HEK293 (cell line): ENCODE data around the gene CCL19.

Experiments used
- BCL11A ChIP-seq: fragments of 450-650 bp; formaldehyde crosslinking; IDR thresholded peaks from 2 replicates; pipeline ENCODE4 v1.5.1; 2016; ENCODE audit warnings: low read depth, missing biosample characterization, missing genetic modification characterization
- EGR2 ChIP-seq: fragments of 450-650 bp; formaldehyde crosslinking; IDR thresholded peaks from 2 replicates; pipeline ENCODE4 v1.5.1; 2016; ENCODE audit warnings: low read depth, missing biosample characterization, missing genetic modification characterization
- GLIS1 ChIP-seq: fragments of 450-650 bp; formaldehyde crosslinking; IDR thresholded peaks from 2 replicates; pipeline ENCODE4 v1.5.1; 2016; ENCODE audit warnings: missing biosample characterization, missing genetic modification characterization
- KLF16 ChIP-seq: fragments of 450-650 bp; formaldehyde crosslinking; IDR thresholded peaks from 2 replicates; pipeline ENCODE4 v1.5.1; 2017; ENCODE audit warnings: missing biosample characterization, missing genetic modification characterization
- KLF9 ChIP-seq: fragments of 450-650 bp; formaldehyde crosslinking; IDR thresholded peaks from 2 replicates; pipeline ENCODE4 v1.5.1; 2016; ENCODE audit warnings: missing biosample characterization, missing genetic modification characterization, low read depth
- MEIS1 ChIP-seq: sonication (generic); formaldehyde crosslinking; IDR thresholded peaks from 2 replicates; pipeline ENCODE4 v1.8.1; 2022; ENCODE audit warnings: missing genetic modification reagents, mild to moderate bottlenecking, borderline replicate concordance
- MZF1 ChIP-seq: fragments of 450-650 bp; formaldehyde crosslinking; IDR thresholded peaks from 2 replicates; pipeline ENCODE4 v1.5.1; 2017; ENCODE audit warnings: missing biosample characterization, missing genetic modification characterization, borderline replicate concordance
- WT1 ChIP-seq: fragments of 450-650 bp; formaldehyde crosslinking; IDR thresholded peaks from 2 replicates; pipeline ENCODE4 v1.5.1; 2016; ENCODE audit warnings: missing biosample characterization, missing genetic modification characterization
- YY1 ChIP-seq: fragments of 450-650 bp; formaldehyde crosslinking; IDR thresholded peaks from 2 replicates; pipeline ENCODE4 v1.5.1; 2018; ENCODE audit warnings: missing biosample characterization, missing genetic modification characterization
- ZBTB26 ChIP-seq: fragments of 450-650 bp; formaldehyde crosslinking; optimal IDR thresholded peaks from 2 replicates; pipeline ENCODE3; 2016; ENCODE audit warnings: missing biosample characterization, mild to moderate bottlenecking, missing genetic modification characterization
- ZNF146 ChIP-seq: fragments of 450-650 bp; formaldehyde crosslinking; IDR thresholded peaks from 2 replicates; pipeline ENCODE4 v1.5.1; 2016; ENCODE audit warnings: missing biosample characterization, missing genetic modification characterization
- ZNF19 ChIP-seq: fragments of 450-650 bp; formaldehyde crosslinking; IDR thresholded peaks from 2 replicates; pipeline ENCODE4; 2016; ENCODE audit warnings: missing biosample characterization, missing genetic modification characterization, low read depth
- ZNF248 ChIP-seq: fragments of 450-650 bp; formaldehyde crosslinking; IDR thresholded peaks from 2 replicates; pipeline ENCODE4 v1.5.1; 2017; ENCODE audit warnings: missing biosample characterization, missing genetic modification characterization
- ZNF302 ChIP-seq: fragments of 450-650 bp; formaldehyde crosslinking; IDR thresholded peaks from 2 replicates; pipeline ENCODE4 v1.5.1; 2016; ENCODE audit warnings: missing biosample characterization, missing genetic modification characterization, low read depth
- ZNF416 ChIP-seq: fragments of 450-650 bp; formaldehyde crosslinking; IDR thresholded peaks from 2 replicates; pipeline ENCODE4 v1.5.1; 2016; ENCODE audit warnings: missing biosample characterization, missing genetic modification characterization
- ZNF426 ChIP-seq: fragments of 450-650 bp; formaldehyde crosslinking; IDR thresholded peaks from 2 replicates; pipeline ENCODE4 v1.5.1; 2017; ENCODE audit warnings: missing biosample characterization, missing genetic modification characterization, mild to moderate bottlenecking, inconsistent platforms, moderate library complexity
- ZNF600 ChIP-seq: fragments of 450-650 bp; formaldehyde crosslinking; IDR thresholded peaks from 2 replicates; pipeline ENCODE4 v1.5.1; 2016; ENCODE audit warnings: missing biosample characterization, missing genetic modification characterization
- ZNF843 ChIP-seq: fragments of 450-650 bp; formaldehyde crosslinking; IDR thresholded peaks from 2 replicates; pipeline ENCODE4 v1.5.1; 2016; ENCODE audit warnings: missing biosample characterization, missing genetic modification characterization
- ZSCAN30 ChIP-seq: fragments of 450-650 bp; IDR thresholded peaks from 2 replicates; pipeline ENCODE4 v1.5.1; 2018; ENCODE audit warnings: missing biosample characterization, mild to moderate bottlenecking, missing genetic modification characterization, moderate library complexity
- ZXDB ChIP-seq: fragments of 450-650 bp; formaldehyde crosslinking; IDR thresholded peaks from 2 replicates; pipeline ENCODE4 v1.5.1; 2016; ENCODE audit warnings: missing biosample characterization, missing genetic modification characterization
- TF ChIP-seq, protein P1 (sequence below): fragments of 450-650 bp; formaldehyde crosslinking; IDR thresholded peaks from 2 replicates; pipeline ENCODE4 v1.5.1; 2016; ENCODE audit warnings: missing biosample characterization, missing genetic modification characterization
- TF ChIP-seq, protein P2 (sequence below): fragments of 450-650 bp; formaldehyde crosslinking; IDR thresholded peaks from 2 replicates; pipeline ENCODE4 v1.5.1; 2017; ENCODE audit warnings: missing biosample characterization, mild to moderate bottlenecking, missing genetic modification characterization, moderate library complexity
- TF ChIP-seq, protein P3 (sequence below): fragments of 450-650 bp; formaldehyde crosslinking; IDR thresholded peaks from 2 replicates; pipeline ENCODE4 v1.5.1; 2016; ENCODE audit warnings: missing biosample characterization, missing genetic modification characterization
- TF ChIP-seq, protein P4 (sequence below): fragments of 450-650 bp; formaldehyde crosslinking; IDR thresholded peaks from 2 replicates; pipeline ENCODE4 v1.5.1; 2016; ENCODE audit warnings: missing biosample characterization, missing genetic modification characterization
- TF ChIP-seq, protein P5 (sequence below): fragments of 450-650 bp; IDR thresholded peaks from 2 replicates; pipeline ENCODE4 v1.5.1; 2018; ENCODE audit warnings: missing biosample characterization, mild to moderate bottlenecking, missing genetic modification characterization
- TF ChIP-seq, protein P6 (sequence below): fragments of 450-650 bp; formaldehyde crosslinking; IDR thresholded peaks from 2 replicates; pipeline ENCODE4 v1.5.1; 2017; ENCODE audit warnings: missing biosample characterization, missing genetic modification characterization

Gene CCL19

DNA sequence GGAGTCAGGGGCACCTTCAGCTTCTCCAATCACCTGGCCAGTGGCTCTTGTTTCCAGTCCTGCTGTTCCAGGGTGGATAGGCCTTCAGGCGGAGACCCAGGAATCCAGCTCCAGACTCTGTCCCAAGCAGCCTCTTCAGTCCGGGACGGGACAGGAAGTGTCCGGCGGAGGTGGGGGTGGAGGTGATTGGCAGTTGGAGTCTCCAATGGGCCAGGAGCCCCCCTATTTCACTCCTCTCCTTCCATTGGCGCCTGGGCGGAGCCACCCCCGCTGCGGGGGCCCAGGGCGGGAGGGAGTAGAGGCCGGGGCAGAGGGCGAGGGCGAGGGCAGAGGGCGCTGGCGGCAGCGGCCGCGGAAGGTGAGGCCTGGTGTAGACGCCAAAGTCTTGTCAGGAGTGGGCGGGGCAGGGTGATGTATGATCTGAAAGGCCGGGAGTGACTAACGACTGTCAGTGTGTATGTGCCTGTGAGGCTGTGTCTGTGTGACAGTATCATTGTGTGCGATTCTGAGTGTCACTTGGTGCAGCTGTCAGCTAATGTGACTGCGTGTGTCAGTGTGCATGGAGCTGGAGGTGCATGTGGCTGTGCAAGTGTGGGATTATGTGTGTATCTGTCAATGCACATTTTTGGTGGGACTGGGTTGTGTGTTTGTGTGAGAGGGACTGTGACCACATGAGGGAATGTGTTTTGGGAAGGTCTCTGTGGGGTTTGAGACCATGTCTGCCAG is 39.0 kb downstream of the CCL19 start, which contains the start of gene IL11RA (continued):
- TF ChIP-seq, protein P1, sequence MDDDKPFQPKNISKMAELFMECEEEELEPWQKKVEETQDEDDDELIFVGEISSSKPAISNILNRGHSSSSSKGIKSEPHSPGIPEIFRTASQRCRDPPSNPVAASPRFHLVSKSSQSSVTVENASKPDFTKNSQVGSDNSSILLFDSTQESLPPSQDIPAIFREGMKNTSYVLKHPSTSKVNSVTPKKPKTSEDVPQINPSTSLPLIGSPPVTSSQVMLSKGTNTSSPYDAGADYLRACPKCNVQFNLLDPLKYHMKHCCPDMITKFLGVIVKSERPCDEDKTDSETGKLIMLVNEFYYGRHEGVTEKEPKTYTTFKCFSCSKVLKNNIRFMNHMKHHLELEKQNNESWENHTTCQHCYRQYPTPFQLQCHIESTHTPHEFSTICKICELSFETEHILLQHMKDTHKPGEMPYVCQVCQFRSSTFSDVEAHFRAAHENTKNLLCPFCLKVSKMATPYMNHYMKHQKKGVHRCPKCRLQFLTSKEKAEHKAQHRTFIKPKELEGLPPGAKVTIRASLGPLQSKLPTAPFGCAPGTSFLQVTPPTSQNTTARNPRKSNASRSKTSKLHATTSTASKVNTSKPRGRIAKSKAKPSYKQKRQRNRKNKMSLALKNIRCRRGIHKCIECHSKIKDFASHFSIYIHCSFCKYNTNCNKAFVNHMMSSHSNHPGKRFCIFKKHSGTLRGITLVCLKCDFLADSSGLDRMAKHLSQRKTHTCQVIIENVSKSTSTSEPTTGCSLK (tag by site-specific recombination), result no peak
- TF ChIP-seq ZNF302 (tag by site-specific recombination) (no peak), BCL11A (tag by site-specific recombination) (peak; percentile 85), KLF16 (peak; percentile 74), ZSCAN30 (no peak), ZNF426 (tag by site-specific recombination) (no peak), ZNF248 (tag by site-specific recombination) (no peak), KLF9 (tag by site-specific recombination) (peak; percentile 87), GLIS1 (tag by site-specific recombination) (peak; percentile 76), WT1 (no peak), ZBTB26 (tag by site-specific recombination) (peak; percentile 24), EGR2 (tag by site-specific recombination) (peak; percentile 91), MZF1 (tag by site-specific recombination) (no peak), ZNF146 (tag by site-specific recombination) (no peak), ZNF843 (peak; percentile 52), YY1 (tag by site-specific recombination) (no peak), ZXDB (tag by site-specific recombination) (0 out of 2 replicates have a peak, but pooled peaks have one; percentile 44), ZNF416 (tag by site-specific recombination) (no peak), MEIS1 (CRISPR knock-in tag) (0 out of 2 replicates have a peak, but pooled peaks have one; percentile 36), ZNF19 (tag by site-specific recombination) (no peak), ZNF600 (tag by site-specific recombination) (peak; percentile 51; the same call in 1 of the 2 replicates)
- TF ChIP-seq, protein P2, sequence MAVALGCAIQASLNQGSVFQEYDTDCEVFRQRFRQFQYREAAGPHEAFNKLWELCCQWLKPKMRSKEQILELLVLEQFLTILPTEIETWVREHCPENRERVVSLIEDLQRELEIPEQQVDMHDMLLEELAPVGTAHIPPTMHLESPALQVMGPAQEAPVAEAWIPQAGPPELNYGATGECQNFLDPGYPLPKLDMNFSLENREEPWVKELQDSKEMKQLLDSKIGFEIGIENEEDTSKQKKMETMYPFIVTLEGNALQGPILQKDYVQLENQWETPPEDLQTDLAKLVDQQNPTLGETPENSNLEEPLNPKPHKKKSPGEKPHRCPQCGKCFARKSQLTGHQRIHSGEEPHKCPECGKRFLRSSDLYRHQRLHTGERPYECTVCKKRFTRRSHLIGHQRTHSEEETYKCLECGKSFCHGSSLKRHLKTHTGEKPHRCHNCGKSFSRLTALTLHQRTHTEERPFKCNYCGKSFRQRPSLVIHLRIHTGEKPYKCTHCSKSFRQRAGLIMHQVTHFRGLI (tag by site-specific recombination), result no peak
- TF ChIP-seq, protein P3, sequence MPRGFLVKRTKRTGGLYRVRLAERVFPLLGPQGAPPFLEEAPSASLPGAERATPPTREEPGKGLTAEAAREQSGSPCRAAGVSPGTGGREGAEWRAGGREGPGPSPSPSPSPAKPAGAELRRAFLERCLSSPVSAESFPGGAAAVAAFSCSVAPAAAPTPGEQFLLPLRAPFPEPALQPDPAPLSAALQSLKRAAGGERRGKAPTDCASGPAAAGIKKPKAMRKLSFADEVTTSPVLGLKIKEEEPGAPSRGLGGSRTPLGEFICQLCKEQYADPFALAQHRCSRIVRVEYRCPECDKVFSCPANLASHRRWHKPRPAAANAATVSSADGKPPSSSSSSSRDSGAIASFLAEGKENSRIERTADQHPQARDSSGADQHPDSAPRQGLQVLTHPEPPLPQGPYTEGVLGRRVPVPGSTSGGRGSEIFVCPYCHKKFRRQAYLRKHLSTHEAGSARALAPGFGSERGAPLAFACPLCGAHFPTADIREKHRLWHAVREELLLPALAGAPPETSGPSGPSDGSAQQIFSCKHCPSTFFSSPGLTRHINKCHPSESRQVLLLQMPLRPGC, result 0 out of 2 replicates have a peak, but pooled peaks have one; percentile 61
- TF ChIP-seq, protein P4, sequence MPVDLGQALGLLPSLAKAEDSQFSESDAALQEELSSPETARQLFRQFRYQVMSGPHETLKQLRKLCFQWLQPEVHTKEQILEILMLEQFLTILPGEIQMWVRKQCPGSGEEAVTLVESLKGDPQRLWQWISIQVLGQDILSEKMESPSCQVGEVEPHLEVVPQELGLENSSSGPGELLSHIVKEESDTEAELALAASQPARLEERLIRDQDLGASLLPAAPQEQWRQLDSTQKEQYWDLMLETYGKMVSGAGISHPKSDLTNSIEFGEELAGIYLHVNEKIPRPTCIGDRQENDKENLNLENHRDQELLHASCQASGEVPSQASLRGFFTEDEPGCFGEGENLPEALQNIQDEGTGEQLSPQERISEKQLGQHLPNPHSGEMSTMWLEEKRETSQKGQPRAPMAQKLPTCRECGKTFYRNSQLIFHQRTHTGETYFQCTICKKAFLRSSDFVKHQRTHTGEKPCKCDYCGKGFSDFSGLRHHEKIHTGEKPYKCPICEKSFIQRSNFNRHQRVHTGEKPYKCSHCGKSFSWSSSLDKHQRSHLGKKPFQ (tag by site-specific recombination), result no peak
- TF ChIP-seq, protein P5, sequence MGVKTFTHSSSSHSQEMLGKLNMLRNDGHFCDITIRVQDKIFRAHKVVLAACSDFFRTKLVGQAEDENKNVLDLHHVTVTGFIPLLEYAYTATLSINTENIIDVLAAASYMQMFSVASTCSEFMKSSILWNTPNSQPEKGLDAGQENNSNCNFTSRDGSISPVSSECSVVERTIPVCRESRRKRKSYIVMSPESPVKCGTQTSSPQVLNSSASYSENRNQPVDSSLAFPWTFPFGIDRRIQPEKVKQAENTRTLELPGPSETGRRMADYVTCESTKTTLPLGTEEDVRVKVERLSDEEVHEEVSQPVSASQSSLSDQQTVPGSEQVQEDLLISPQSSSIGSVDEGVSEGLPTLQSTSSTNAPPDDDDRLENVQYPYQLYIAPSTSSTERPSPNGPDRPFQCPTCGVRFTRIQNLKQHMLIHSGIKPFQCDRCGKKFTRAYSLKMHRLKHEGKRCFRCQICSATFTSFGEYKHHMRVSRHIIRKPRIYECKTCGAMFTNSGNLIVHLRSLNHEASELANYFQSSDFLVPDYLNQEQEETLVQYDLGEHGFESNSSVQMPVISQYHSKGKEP, result no peak
- TF ChIP-seq, protein P6, sequence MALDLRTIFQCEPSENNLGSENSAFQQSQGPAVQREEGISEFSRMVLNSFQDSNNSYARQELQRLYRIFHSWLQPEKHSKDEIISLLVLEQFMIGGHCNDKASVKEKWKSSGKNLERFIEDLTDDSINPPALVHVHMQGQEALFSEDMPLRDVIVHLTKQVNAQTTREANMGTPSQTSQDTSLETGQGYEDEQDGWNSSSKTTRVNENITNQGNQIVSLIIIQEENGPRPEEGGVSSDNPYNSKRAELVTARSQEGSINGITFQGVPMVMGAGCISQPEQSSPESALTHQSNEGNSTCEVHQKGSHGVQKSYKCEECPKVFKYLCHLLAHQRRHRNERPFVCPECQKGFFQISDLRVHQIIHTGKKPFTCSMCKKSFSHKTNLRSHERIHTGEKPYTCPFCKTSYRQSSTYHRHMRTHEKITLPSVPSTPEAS, result peak; percentile 93
